Smooth muscle cell (in vitro differentiated cells): ENCODE data around the gene ARF1. TPM values are rescaled to one million over a fixed set of nuclear protein-coding genes. Genes with fewer than 3 reads are reported as not detected.

Experiments
- DNase-seq: peaks from one replicate; lab custom pipeline; 2025; ENCODE audit not compliant: unreplicated experiment; lab: John Stamatoyannopoulos, UW
- H2AFZ ChIP-seq: fragments of 200-600 bp; sonication (generic); 2 replicates; pipeline ENCODE4 v1.6.0; 2016; ENCODE audit warnings: antibody characterized with exemption, low read depth, mild to moderate bottlenecking
- H3F3A ChIP-seq: fragments of 200-600 bp; sonication (generic); 2 replicates; pipeline ENCODE4 v1.6.0; 2017; ENCODE audit warnings: antibody characterized with exemption, low read depth
- H3K27ac ChIP-seq: fragments of 200-600 bp; sonication (generic); 2 replicates; pipeline ENCODE4 v1.5.1; 2016; ENCODE audit warnings: low read depth, mild to moderate bottlenecking
- H3K27me3 ChIP-seq: fragments of 200-600 bp; sonication (generic); 2 replicates; pipeline ENCODE4 v1.6.1; 2016; ENCODE audit warnings: low read depth, mild to moderate bottlenecking
- H3K36me3 ChIP-seq: fragments of 200-600 bp; sonication (generic); 2 replicates; pipeline ENCODE4 v1.5.1; 2016; ENCODE audit warnings: low read depth
- H3K4me1 ChIP-seq: fragments of 200-600 bp; sonication (generic); 2 replicates; pipeline ENCODE4 v1.5.1; 2016; ENCODE audit warnings: low read depth
- H3K4me2 ChIP-seq: fragments of 200-600 bp; sonication (generic); 2 replicates; pipeline ENCODE4 v1.6.0; 2016; ENCODE audit warnings: mild to moderate bottlenecking
- H3K4me3 ChIP-seq: fragments of 200-600 bp; sonication (generic); 2 replicates; pipeline ENCODE4 v1.5.1; 2016; ENCODE audit warnings: mild to moderate bottlenecking
- H3K79me2 ChIP-seq: fragments of 200-600 bp; sonication (generic); 2 replicates; pipeline ENCODE4 v1.6.0; 2016; ENCODE audit warnings: low read depth, mild to moderate bottlenecking
- H3K9ac ChIP-seq: fragments of 200-600 bp; sonication (generic); 2 replicates; pipeline ENCODE4 v1.6.0; 2016; ENCODE audit warnings: low read depth
- H3K9me3 ChIP-seq: fragments of 200-600 bp; sonication (generic); replicated peaks from 2 replicates; pipeline ENCODE4 v1.5.1; 2016; ENCODE audit warnings: low read depth
- H4K20me1 ChIP-seq: fragments of 200-600 bp; sonication (generic); 2 replicates; pipeline ENCODE4 v1.6.0; 2016; ENCODE audit warnings: low read depth
- WGBS: methylation state at CpG from one replicate; pipeline ENCODE4 v1.1.7; 2016; ENCODE audit warnings: low lambda C conversion rate; 5-methylcytosine and 5-hydroxymethylcytosine counted together
- polyA plus RNA-seq: library from polyadenylated mRNA; unstranded; fragments of >200 nt; fragmentation: Nextera tagmentation; extraction: Ambion mirVana; gene quantifications from 2 replicates; pipeline ENCODE4 v1.2.1, GENCODE V29; 2016
- total RNA-seq: library from RNA; depleted of rRNA; stranded (reverse); fragments of >200 nt; gene quantifications from 2 replicates; pipeline ENCODE4 v1.2.3, GENCODE V29; 2014
- TF ChIP-seq, protein P1 (sequence below): fragments of 200-600 bp; sonication (generic); IDR thresholded peaks from 2 replicates; pipeline ENCODE4 v1.5.1; 2017; ENCODE audit warnings: borderline replicate concordance, mild to moderate bottlenecking, antibody characterized with exemption; ENCODE audit not compliant: insufficient read depth, poor library complexity, severe bottlenecking

The ARF1 gene
- total and polyA plus RNA-seq, 2 experiments from 2014 or later = 237 to 698 TPM

GRCh38 chr1:228047183-228047466 lies 35.4 kb upstream of the ARF1 start:
- Histone ChIP-seq H3K4me1 (no peaks in the 10 kb centered on the region), H3K9me3 (no peaks in the 10 kb centered on the region), H4K20me1 (no peaks in the 10 kb centered on the region), H3K27me3 (peaks cover 9% of the 10 kb centered on the region), H2AFZ (no peak overlapping the region), H3K4me3 (no peak overlapping the region), H3K9ac (no peak overlapping the region), H3F3A (no peaks in the 10 kb centered on the region), H3K79me2 (no peaks in the 10 kb centered on the region), H3K27ac (no peak overlapping the region), H3K36me3 (no peaks in the 10 kb centered on the region), H3K4me2 (no peak overlapping the region)
- WGBS = 98% methylated on average over 7 of the region's 7 CpGs
- DNase-seq = no peak
- TF ChIP-seq, protein P1, sequence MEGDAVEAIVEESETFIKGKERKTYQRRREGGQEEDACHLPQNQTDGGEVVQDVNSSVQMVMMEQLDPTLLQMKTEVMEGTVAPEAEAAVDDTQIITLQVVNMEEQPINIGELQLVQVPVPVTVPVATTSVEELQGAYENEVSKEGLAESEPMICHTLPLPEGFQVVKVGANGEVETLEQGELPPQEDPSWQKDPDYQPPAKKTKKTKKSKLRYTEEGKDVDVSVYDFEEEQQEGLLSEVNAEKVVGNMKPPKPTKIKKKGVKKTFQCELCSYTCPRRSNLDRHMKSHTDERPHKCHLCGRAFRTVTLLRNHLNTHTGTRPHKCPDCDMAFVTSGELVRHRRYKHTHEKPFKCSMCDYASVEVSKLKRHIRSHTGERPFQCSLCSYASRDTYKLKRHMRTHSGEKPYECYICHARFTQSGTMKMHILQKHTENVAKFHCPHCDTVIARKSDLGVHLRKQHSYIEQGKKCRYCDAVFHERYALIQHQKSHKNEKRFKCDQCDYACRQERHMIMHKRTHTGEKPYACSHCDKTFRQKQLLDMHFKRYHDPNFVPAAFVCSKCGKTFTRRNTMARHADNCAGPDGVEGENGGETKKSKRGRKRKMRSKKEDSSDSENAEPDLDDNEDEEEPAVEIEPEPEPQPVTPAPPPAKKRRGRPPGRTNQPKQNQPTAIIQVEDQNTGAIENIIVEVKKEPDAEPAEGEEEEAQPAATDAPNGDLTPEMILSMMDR = no peak

DNA sequence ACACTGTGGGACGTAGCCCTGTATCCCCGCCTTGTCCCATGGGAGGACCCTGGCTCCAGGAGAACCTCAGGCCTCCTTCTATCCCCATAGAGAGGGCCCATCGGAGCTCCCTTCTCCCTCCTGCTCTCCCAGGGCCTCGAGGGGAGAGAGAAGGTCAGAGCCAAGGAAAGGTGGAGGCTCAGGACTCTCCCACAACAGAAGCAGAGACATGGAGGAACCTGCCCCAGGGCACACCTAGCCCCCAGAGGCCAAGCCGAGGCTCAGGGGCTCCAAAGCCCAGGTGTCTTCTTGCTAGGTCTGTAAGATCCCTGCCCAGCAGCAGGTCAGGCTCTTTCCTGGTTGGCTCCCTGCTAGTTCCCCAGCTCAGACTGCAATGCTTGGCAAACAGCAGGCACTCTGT lies 34.4 kb upstream of the ARF1 start:
- no peak overlapping the region for H3K27ac ChIP-seq
- 84% methylated on average over 5 of the region's 5 CpGs for WGBS
- H3K36me3 ChIP-seq = no peaks in the 10 kb centered on the region
- peaks cover 9% of the 10 kb centered on the region for H3K27me3 ChIP-seq
- TF ChIP-seq, protein P1 = no peak
- H2AFZ ChIP-seq = no peak overlapping the region
- H3K79me2 ChIP-seq = no peaks in the 10 kb centered on the region
- H3K9ac ChIP-seq = no peak overlapping the region
- H3K9me3 ChIP-seq = no peaks in the 10 kb centered on the region
- H3K4me1 ChIP-seq = no peaks in the 10 kb centered on the region
- no peaks in the 10 kb centered on the region for H3F3A ChIP-seq
- H3K4me2 ChIP-seq = no peak overlapping the region
- no peak overlapping the region for H3K4me3 ChIP-seq
- no peaks in the 10 kb centered on the region for H4K20me1 ChIP-seq
- DNase-seq = no peak

DNA sequence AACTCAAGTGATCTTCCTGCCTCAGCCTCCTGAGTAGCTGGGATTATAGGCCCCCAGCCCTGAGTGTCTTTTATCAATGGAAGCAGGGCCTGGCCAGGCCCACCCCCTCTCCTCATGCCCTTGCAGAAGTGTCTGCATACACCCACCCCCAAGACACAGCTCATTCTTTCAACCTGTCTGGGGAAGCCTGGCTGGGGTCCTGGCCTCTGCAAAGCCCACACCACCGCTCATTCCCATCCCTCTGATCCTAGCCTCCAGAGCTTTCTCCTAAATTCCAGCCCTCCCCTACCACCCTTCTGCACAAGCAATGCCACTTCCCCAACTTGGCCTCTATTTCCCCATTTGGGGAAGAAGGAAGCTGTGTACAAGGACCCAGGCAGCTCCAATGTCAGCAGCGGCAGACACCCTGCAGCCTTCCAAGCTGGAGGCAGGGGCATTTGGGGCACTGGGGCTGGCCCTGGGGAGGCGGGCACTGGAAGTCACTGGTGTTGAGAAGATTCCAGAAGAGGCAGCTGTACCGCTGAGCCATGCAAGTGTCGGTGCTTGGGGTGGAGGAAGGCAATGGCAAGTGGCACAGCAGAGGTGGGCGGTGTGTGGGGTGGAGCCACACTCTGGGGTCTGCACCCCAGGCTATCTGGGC lies 33.7 kb upstream of the ARF1 start:
- Histone ChIP-seq H4K20me1 (no peaks in the 10 kb centered on the region), H3K27me3 (peaks cover 3% of the 10 kb centered on the region), H3K9me3 (no peaks in the 10 kb centered on the region), H3K4me1 (no peaks in the 10 kb centered on the region), H3F3A (no peaks in the 10 kb centered on the region), H2AFZ (no peak overlapping the region), H3K4me2 (no peak overlapping the region), H3K4me3 (no peak overlapping the region), H3K9ac (no peak overlapping the region), H3K27ac (no peak overlapping the region), H3K79me2 (no peaks in the 10 kb centered on the region), H3K36me3 (no peaks in the 10 kb centered on the region)
- no peak for DNase-seq
- 84% methylated on average over 6 of the region's 6 CpGs for WGBS
- TF ChIP-seq, protein P1 = no peak

DNA sequence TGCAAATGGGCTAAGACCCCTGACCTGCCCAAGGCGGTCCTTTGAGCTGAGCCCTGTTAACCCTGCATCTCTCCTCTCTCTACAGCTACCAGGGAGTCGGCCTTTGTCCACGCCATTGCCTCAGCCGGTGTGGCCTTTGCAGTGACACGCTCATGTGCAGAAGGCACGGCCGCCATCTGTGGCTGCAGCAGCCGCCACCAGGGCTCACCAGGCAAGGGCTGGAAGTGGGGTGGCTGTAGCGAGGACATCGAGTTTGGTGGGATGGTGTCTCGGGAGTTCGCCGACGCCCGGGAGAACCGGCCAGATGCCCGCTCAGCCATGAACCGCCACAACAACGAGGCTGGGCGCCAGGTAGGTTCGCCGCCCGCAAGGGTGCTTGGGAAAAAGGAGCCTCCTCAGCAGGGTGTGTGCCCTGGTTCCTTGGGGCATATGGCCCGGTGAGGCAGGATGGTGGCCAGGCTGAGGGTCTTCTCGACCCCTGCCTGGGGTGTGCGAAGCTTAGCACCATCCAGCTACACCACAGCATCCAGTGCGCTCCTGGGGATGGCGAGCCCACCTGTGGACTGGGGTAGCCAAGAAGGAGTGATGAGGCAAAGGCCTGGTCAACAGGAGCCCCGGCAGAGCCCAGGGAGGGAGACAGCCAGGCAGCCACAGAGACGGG lies 31.8 kb upstream of the ARF1 start:
- H3K79me2 ChIP-seq = no peaks in the 10 kb centered on the region
- no peaks in the 10 kb centered on the region for H3K4me1 ChIP-seq
- no peak for DNase-seq
- TF ChIP-seq, protein P1 = no peak
- no peak overlapping the region for H3K4me3 ChIP-seq
- H4K20me1 ChIP-seq = no peaks in the 10 kb centered on the region
- H3K4me2 ChIP-seq = no peak overlapping the region
- no peaks in the 10 kb centered on the region for H3K36me3 ChIP-seq
- H3K9me3 ChIP-seq = no peaks in the 10 kb centered on the region
- peaks cover 7% of the 10 kb centered on the region for H3K27me3 ChIP-seq
- H3K27ac ChIP-seq = no peak overlapping the region
- H3K9ac ChIP-seq = no peak overlapping the region
- no peaks in the 10 kb centered on the region for H3F3A ChIP-seq
- WGBS = 94% methylated on average over 30 of the region's 30 CpGs
- H2AFZ ChIP-seq = no peak overlapping the region
